ENCODE measurements around the gene CYTIP.

DNA sequence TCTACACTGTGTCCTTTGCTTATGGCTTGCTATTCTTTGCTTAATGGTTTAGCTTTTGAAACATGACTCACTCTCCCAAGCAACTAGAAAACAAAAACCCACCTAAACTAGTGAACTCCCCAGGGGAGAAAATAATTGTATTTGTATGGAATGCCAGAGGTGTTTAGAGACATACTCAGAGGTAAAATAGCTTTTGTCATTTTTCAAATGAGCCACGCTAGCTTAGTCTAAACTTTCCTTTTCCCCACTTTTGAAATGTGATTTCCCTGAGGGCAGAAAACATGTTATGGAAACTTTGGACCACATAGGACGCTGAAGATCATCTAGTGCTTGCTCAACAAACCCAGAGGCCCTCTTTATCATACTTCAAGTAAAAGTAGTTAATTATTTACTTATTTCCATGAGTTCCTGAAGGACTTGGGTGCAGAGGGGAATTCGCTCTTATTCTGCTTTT is 16.5 kb upstream of the CYTIP start:
- TF ChIP-seq CTCF (IDR thresholded peaks at IDR 0.05) (no peak), ZNF138 (CRISPR knock-in tag; conservative IDR thresholded peaks at IDR 0.05) (no peak), ZNF671 (CRISPR knock-in tag; IDR thresholded peaks at IDR 0.05) (no peak), ETV6 (CRISPR knock-in tag; IDR thresholded peaks at IDR 0.05) (no peak), JAZF1 (CRISPR knock-in tag; IDR thresholded peaks at IDR 0.05) (no peak), RELA (CRISPR knock-in tag; IDR thresholded peaks at IDR 0.05; ENCODE audit: borderline replicate concordance) (no peak), TEAD4 (CRISPR knock-in tag; IDR thresholded peaks at IDR 0.05) (no peak), ZNF416 (CRISPR knock-in tag; IDR thresholded peaks at IDR 0.05) (no peak)
- TF ChIP-seq, protein P1, sequence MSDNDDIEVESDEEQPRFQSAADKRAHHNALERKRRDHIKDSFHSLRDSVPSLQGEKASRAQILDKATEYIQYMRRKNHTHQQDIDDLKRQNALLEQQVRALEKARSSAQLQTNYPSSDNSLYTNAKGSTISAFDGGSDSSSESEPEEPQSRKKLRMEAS (CRISPR knock-in tag; IDR thresholded peaks at IDR 0.05): no peak
